H1 (cell line): ENCODE results near the gene ESYT2. TPM values are rescaled to one million over a fixed set of nuclear protein-coding genes. Genes with fewer than 3 reads are reported as not detected.
A peak's percentile ranks its signal among the peaks of the same experiment; 100 is the strongest.

ENCODE experiments used
- CTCF ChIA-PET: fragments of 300-600 bp; sonication (Branson Sonifier 250); formaldehyde crosslinking; loops from one replicate; lab custom pipeline; 2021; ENCODE audit not compliant: partially characterized antibody; lab: Charles Lee
- POLR2A ChIA-PET: fragments of 300-600 bp; sonication (Branson Sonifier 250); formaldehyde crosslinking; loops from one replicate; lab custom pipeline; 2021; ENCODE audit warnings: inconsistent platforms; ENCODE audit not compliant: partially characterized antibody; lab: Charles Lee
- DNase-seq, 2 experiments: peaks; one replicate each; pipeline versions ENCODE4 v3.0.0 to v3.0.0-alpha.2; 2010 to 2022; ENCODE audit warnings: low spot score in 2 of 2, low read depth in 1 of 2, mixed read lengths in 1 of 2
- FAIRE-seq: peaks from 2 replicates; lab custom pipeline; 2011; peaks lifted over from hg19 to GRCh38; lab: Jason Lieb, UNC
- H2AFZ ChIP-seq: 2 replicates; pipeline ENCODE4 v1.8.1; 2012; ENCODE audit warnings: low read length, inconsistent platforms
- H2AK5ac ChIP-seq: 2 replicates; pipeline ENCODE4 v1.6.1; 2013; ENCODE audit warnings: low read depth, low read length
- H2BK120ac ChIP-seq: replicated peaks from 2 replicates; pipeline ENCODE3; 2013; ENCODE audit warnings: low read depth, low read length, inconsistent platforms
- H2BK12ac ChIP-seq: 2 replicates; pipeline ENCODE4 v1.6.1; 2013; ENCODE audit warnings: low read depth, low read length
- H2BK15ac ChIP-seq: 2 replicates; pipeline ENCODE4 v1.6.1; 2013; ENCODE audit warnings: low read length
- H2BK20ac ChIP-seq: 2 replicates; pipeline ENCODE4 v1.6.1; 2013; ENCODE audit warnings: low read length
- H2BK5ac ChIP-seq: 2 replicates; pipeline ENCODE4 v1.6.1; 2013; ENCODE audit warnings: low read depth, low read length
- H3K14ac ChIP-seq: 2 replicates; pipeline ENCODE4 v1.6.1; 2013; ENCODE audit warnings: inconsistent platforms; ENCODE audit not compliant: insufficient read length
- H3K18ac ChIP-seq: 2 replicates; pipeline ENCODE4 v1.6.1; 2013; ENCODE audit warnings: low read length; ENCODE audit errors: extremely low read depth
- H3K23ac ChIP-seq: 2 replicates; pipeline ENCODE4 v1.6.1; 2013; ENCODE audit warnings: inconsistent platforms; ENCODE audit not compliant: insufficient read length
- H3K23me2 ChIP-seq: 2 replicates; pipeline ENCODE4 v1.6.1; 2013; ENCODE audit warnings: low read depth, low read length
- H3K27ac ChIP-seq: 2 replicates; pipeline ENCODE4 v1.6.1; 2011; ENCODE audit warnings: low read depth, low read length, inconsistent platforms
- H3K27me3 ChIP-seq, 4 experiments: replicated peaks in 1 of 4; 1 replicate in 1 of 4; 2 replicates in 3 of 4; pipeline versions ENCODE4 v1.6.1 to v1.8.1; 2011 to 2013; ENCODE audit warnings: low read length in 3 of 4, mild to moderate bottlenecking in 3 of 4, inconsistent platforms in 2 of 4, mixed read lengths in 2 of 4, moderate library complexity in 1 of 4; ENCODE audit not compliant: control insufficient read depth in 3 of 4, insufficient read depth in 3 of 4; ENCODE audit errors: extremely low read depth in 1 of 4
- H3K36me3 ChIP-seq, 4 experiments: 2 replicates each; pipeline versions ENCODE4 v1.6.1 to v1.8.1; 2011 to 2013; ENCODE audit warnings: mild to moderate bottlenecking in 4 of 4, low read length in 3 of 4, moderate library complexity in 2 of 4, control low read depth in 1 of 4, inconsistent platforms in 1 of 4; ENCODE audit not compliant: insufficient read depth in 4 of 4, control insufficient read depth in 2 of 4
- H3K4ac ChIP-seq: replicated peaks from 2 replicates; pipeline ENCODE3; 2013; ENCODE audit warnings: low read length, low read depth, mixed read lengths, inconsistent platforms; ENCODE audit not compliant: insufficient read length
- H3K4me1 ChIP-seq, 4 experiments: replicated peaks in 1 of 4; 1 replicate in 1 of 4; 2 replicates in 3 of 4; pipeline versions ENCODE4 v1.6.1 to v1.8.1; 2011 to 2013; ENCODE audit warnings: low read length in 3 of 4, inconsistent platforms in 2 of 4, mixed read lengths in 1 of 4; ENCODE audit not compliant: insufficient read depth in 4 of 4, control insufficient read depth in 3 of 4
- H3K4me2 ChIP-seq, 2 experiments: 2 replicates each; pipeline versions ENCODE4 v1.6.1 to v1.8.1; 2011 to 2013; ENCODE audit warnings: low read depth in 2 of 2, low read length in 2 of 2, control low read depth in 1 of 2, inconsistent platforms in 1 of 2, mild to moderate bottlenecking in 1 of 2; ENCODE audit not compliant: insufficient read depth in 1 of 2
- H3K4me3 ChIP-seq, 4 experiments: fragments of 200-600, 300-600 bp in 1 of 4; sonication (generic), shearing (Covaris generic), sonication (Bioruptor Twin) in 1 of 4; 2 replicates each; pipeline versions ENCODE4 v1.5.1 to v1.8.1; 2011 to 2016; ENCODE audit warnings: low read length in 4 of 4, low read depth in 3 of 4, control low read depth in 2 of 4, inconsistent platforms in 2 of 4, mild to moderate bottlenecking in 2 of 4, mixed read lengths in 1 of 4, moderate library complexity in 1 of 4; ENCODE audit not compliant: insufficient read depth in 2 of 4; ENCODE audit errors: extremely low read depth in 1 of 4
- H3K56ac ChIP-seq: replicated peaks from 2 replicates; pipeline ENCODE3; 2013; ENCODE audit warnings: low read depth, mild to moderate bottlenecking, mixed read lengths, low read length, inconsistent platforms; ENCODE audit not compliant: insufficient read length
- H3K79me1 ChIP-seq: 2 replicates; pipeline ENCODE4 v1.6.1; 2013; ENCODE audit warnings: low read depth, low read length, control low read depth
- H3K79me2 ChIP-seq, 2 experiments: 2 replicates each; pipeline versions ENCODE4 v1.6.1 to v1.8.1; 2012 to 2013; ENCODE audit warnings: low read length in 2 of 2, mild to moderate bottlenecking in 2 of 2, inconsistent platforms in 1 of 2; ENCODE audit not compliant: insufficient read depth in 2 of 2, control insufficient read depth in 1 of 2
- H3K9ac ChIP-seq, 4 experiments: replicated peaks in 1 of 4; 1 replicate in 1 of 4; 2 replicates in 3 of 4; pipeline versions ENCODE4 v1.6.1 to v1.8.1; 2011 to 2013; ENCODE audit warnings: low read depth in 3 of 4, low read length in 3 of 4, control low read depth in 2 of 4, mild to moderate bottlenecking in 2 of 4, moderate library complexity in 2 of 4, inconsistent platforms in 1 of 4; ENCODE audit errors: extremely low read depth in 1 of 4
- H3K9me3 ChIP-seq, 2 experiments: 2 replicates each; pipeline versions ENCODE4 v1.6.1 to v1.8.1; 2012 to 2013; ENCODE audit warnings: mild to moderate bottlenecking in 2 of 2, moderate library complexity in 2 of 2, control low read depth in 1 of 2, inconsistent platforms in 1 of 2, low read depth in 1 of 2, low read length in 1 of 2, mixed read lengths in 1 of 2; ENCODE audit not compliant: insufficient read depth in 2 of 2
- H4K20me1 ChIP-seq, 2 experiments: replicated peaks in 1 of 2; 2 replicates each; pipeline versions ENCODE3 to v1.8.1; 2011 to 2013; ENCODE audit warnings: inconsistent platforms in 2 of 2, low read length in 2 of 2, mild to moderate bottlenecking in 1 of 2; ENCODE audit not compliant: insufficient read depth in 2 of 2, control insufficient read depth in 1 of 2
- H4K5ac ChIP-seq: 2 replicates; pipeline ENCODE4 v1.6.1; 2013; ENCODE audit warnings: low read length, low read depth, mixed read lengths, inconsistent platforms; ENCODE audit not compliant: insufficient read length
- H4K8ac ChIP-seq: 2 replicates; pipeline ENCODE4 v1.8.0; 2013; ENCODE audit warnings: mild to moderate bottlenecking, moderate library complexity, low read length, inconsistent platforms; ENCODE audit not compliant: insufficient read depth; ENCODE audit errors: extremely low read depth
- H4K91ac ChIP-seq: replicated peaks from 2 replicates; pipeline ENCODE3; 2013; ENCODE audit warnings: low read length, mixed read lengths, inconsistent platforms; ENCODE audit not compliant: insufficient read length
- KDM5A ChIP-seq: fragments of 200-600 bp; IDR thresholded peaks from 2 replicates; pipeline ENCODE4 v1.7.1; 2012; ENCODE audit warnings: mild to moderate bottlenecking, low read length, inconsistent platforms, mixed read lengths
- WGBS, 2 experiments: shearing (Covaris generic) in 1 of 2; methylation state at CpG; one replicate each; pipeline versions ENCODE4 v1.1.6 to v1.1.7; 2013 to 2015; ENCODE audit warnings: low lambda C conversion rate in 2 of 2, mixed read lengths in 2 of 2, inconsistent platforms in 1 of 2, low coverage in 1 of 2, missing lambda C conversion rate in 1 of 2; ENCODE audit not compliant: insufficient replicate concordance in 2 of 2, insufficient coverage in 1 of 2, insufficient read length in 1 of 2; ENCODE audit errors: extremely low coverage in 1 of 2, missing lambda C conversion rate in 1 of 2; 5-methylcytosine and 5-hydroxymethylcytosine counted together
- polyA plus RNA-seq, 7 experiments: library from polyadenylated mRNA; depleted of rRNA in 3 of 7; stranded (reverse) in 5 of 7; unstranded in 2 of 7; fragments of >200 nt in 5 of 7; fragments of 200-250 nt in 2 of 7; gene quantifications; 1 replicate in 5 of 7; 2 replicates in 1 of 7; 4 replicates in 1 of 7; pipeline versions ENCODE4 v1.2.1 to v1.2.3, GENCODE V29; 2011 to 2013; ENCODE audit warnings: missing spikeins in 2 of 7, mixed read lengths in 2 of 7
- total RNA-seq: library from RNA; stranded (reverse); fragmentation: NEBNext Ultra II Directional; extraction: Animal tissue kit (Norgen Biotek cat#: 25700); gene quantifications from 2 replicates; pipeline ENCODE4 v1.2.1, GENCODE V29; 2021

The ESYT2 gene
- total and polyA plus RNA-seq, 2 of the 8 experiments (the other 6 are each of a cell fraction or from before 2014, with no cell fraction given) = 27.0 to 37.5 TPM

- Histone ChIP-seq H3K79me2 (peaks cover 4 to 90% of the 10 kb centered on the region in 2 experiments; a peak in 3 of 4 replicates), H3K23me2 (no peaks in the 10 kb centered on the region), H3K56ac (no peak overlapping the region), H3K9ac (no peak overlapping the region), H3K4me1 (peaks cover 17 to 26% (median 22%) of the 10 kb centered on the region in 4 experiments), H3K23ac (no peak overlapping the region), H4K5ac (no peak overlapping the region), H4K8ac (no peak overlapping the region), H3K9me3 (no peaks in the 10 kb centered on the region), H3K4me2 (peak overlapping the region; percentile 39 to 50; a peak in 3 of 4 replicates), H2BK5ac (0 out of 2 replicates have a peak overlapping the region, but pooled peaks have one; percentile 27), H2BK12ac (no peak overlapping the region; the same call in 1 of the 2 replicates), H2AFZ (no peak overlapping the region), H2AK5ac (no peak overlapping the region), H3K27me3 (no peaks in the 10 kb centered on the region; a peak in 1 of 7 replicates), H3K27ac (no peak overlapping the region), H2BK15ac (no peak overlapping the region), H3K4ac (no peak overlapping the region), H3K4me3 (no peak overlapping the region), H2BK20ac (no peak overlapping the region), H3K36me3 (no peaks in the 10 kb centered on the region), H2BK120ac (no peak overlapping the region), H3K14ac (no peak overlapping the region), H3K18ac (no peak overlapping the region), H4K91ac (no peak overlapping the region), H4K20me1 (peaks cover 3 to 6% of the 10 kb centered on the region in 2 experiments), H3K79me1 (peaks cover 13% of the 10 kb centered on the region; the same call in 1 of the 2 replicates)
- WGBS, 2 experiments = 87% methylated on average over 2 of the region's 2 CpGs; no CpG with 5 or more reads in 1 of the 2 experiments
- POLR2A ChIA-PET = interaction anchor here (0.6 to 2.0 kb wide), 4 partner anchors 10 to 119 kb away, joined by 3 to 8 read pairs (median 6); partner anchors contain the start of gene ESYT2
- CTCF ChIA-PET = interaction anchor here (1.1 to 1.5 kb wide), 2 partner anchors 10 to 15 kb away, joined by 3 to 6 read pairs; partner anchors contain the start of gene ESYT2
- no peak for DNase-seq
- no peak for FAIRE-seq
- TF ChIP-seq KDM5A = no peak
- TF ChIP-seq, all 59 proteins: peak for 0
Observed at GRCh38 chr7:158814637-158815036, 14.7 kb downstream of the ESYT2 start.
